Right cardiac atrium (tissue), 5 donors: ENCODE measurements around the gene LSM2. TPM values are rescaled to one million over a fixed set of nuclear protein-coding genes. Genes with fewer than 3 reads are reported as not detected.

Source experiments
- polyA plus RNA-seq: library from polyadenylated mRNA; stranded (reverse); fragments of 200-250 nt; gene quantifications from one replicate; pipeline ENCODE4 v1.2.3, GENCODE V29; 2013
- total RNA-seq, 4 donors: library from RNA; stranded (reverse); fragmentation: NEBNext Ultra II Directional; extraction: Animal tissue kit (Norgen Biotek cat#: 25700); gene quantifications; one replicate each; pipeline ENCODE4 v1.2.1, GENCODE V29; 2021
- donor health status: healthy with polysubstance abuse.
- donor health status: DM: no; HTN: yes; CAD: no.
- donor health status: DM: no; HTN: no; CAD: no.
- donor health status: DM: no; HTN: yes; CAD: no; lungs with severe emphysema.
- donor health status: DM: yes; HTN: yes; CAD: no.

The LSM2 gene
- total and polyA plus RNA-seq, 5 donors, result 22.8 to 27.3 (median 24.2) TPM

Other genes with a start within 250 kb of the LSM2 start
Only the 30 nearest of the 40 such genes appear.
- 100 to 1,000 TPM; 230 to 260 (median 256) TPM for gene BAG6, start 154.3 kb downstream of the LSM2 start, total RNA-seq
- 226 TPM for gene BAG6, start 154.3 kb downstream of the LSM2 start, polyA plus RNA-seq
- 1 to 10 TPM in 2 of 4 donors, under 1 TPM in 2; 0.48 to 2.8 (median 1.4) TPM for gene APOM, start 151.1 kb downstream of the LSM2 start, total RNA-seq
- gene APOM, start 151.1 kb downstream of the LSM2 start, polyA plus RNA-seq, result 3.9 TPM
- 10 to 100 TPM; 18.5 to 20.7 (median 20.1) TPM for gene C6orf47, start 146.2 kb downstream of the LSM2 start, total RNA-seq
- 21.2 TPM for gene C6orf47, start 146.2 kb downstream of the LSM2 start, polyA plus RNA-seq
- 10 to 100 TPM; 16.8 to 23.9 (median 20.0) TPM for gene GPANK1, start 142.0 kb downstream of the LSM2 start, total RNA-seq
- 24.6 TPM for gene GPANK1, start 142.0 kb downstream of the LSM2 start, polyA plus RNA-seq
- gene CSNK2B, start 140.9 kb downstream of the LSM2 start, total RNA-seq, result 100 to 1,000 TPM; 110 to 123 (median 116) TPM
- gene CSNK2B, start 140.9 kb downstream of the LSM2 start, polyA plus RNA-seq, result 158 TPM
- 1 to 10 TPM; 4.0 to 8.7 (median 5.9) TPM for gene LY6G5B, start 137.0 kb downstream of the LSM2 start, total RNA-seq
- 4.6 TPM for gene LY6G5B, start 137.0 kb downstream of the LSM2 start, polyA plus RNA-seq
- gene LY6G5C, start 125.9 kb downstream of the LSM2 start, total RNA-seq, result 1 to 10 TPM; 2.1 to 3.8 (median 2.3) TPM
- 5.0 TPM for gene LY6G5C, start 125.9 kb downstream of the LSM2 start, polyA plus RNA-seq
- 10 to 100 TPM; 28.4 to 37.0 (median 31.7) TPM for gene ABHD16A, start 103.6 kb downstream of the LSM2 start, total RNA-seq
- 28.1 TPM for gene ABHD16A, start 103.6 kb downstream of the LSM2 start, polyA plus RNA-seq
- not detected for gene LY6G6F, start 100.1 kb downstream of the LSM2 start, total RNA-seq
- gene LY6G6F, start 100.1 kb downstream of the LSM2 start, polyA plus RNA-seq, result not detected
- not detected for gene LY6G6D, start 91.6 kb downstream of the LSM2 start, total RNA-seq
- gene LY6G6D, start 91.6 kb downstream of the LSM2 start, polyA plus RNA-seq, result not detected
- not detected for gene LY6G6C, start 85.2 kb downstream of the LSM2 start, total RNA-seq
- 0.18 TPM for gene LY6G6C, start 85.2 kb downstream of the LSM2 start, polyA plus RNA-seq
- under 1 TPM in 3 of 4 donors, not detected in 1; 0.31 to 0.37 (median 0.35) TPM for gene MPIG6B, start 83.6 kb downstream of the LSM2 start, total RNA-seq
- 0.20 TPM for gene MPIG6B, start 83.6 kb downstream of the LSM2 start, polyA plus RNA-seq
- 10 to 100 TPM; 42.4 to 55.6 (median 49.3) TPM for gene DDAH2, start 77.7 kb downstream of the LSM2 start, total RNA-seq
- 57.4 TPM for gene DDAH2, start 77.7 kb downstream of the LSM2 start, polyA plus RNA-seq
- 100 to 1,000 TPM in 3 of 4 donors, 10 to 100 TPM in 1; 99.4 to 153 (median 116) TPM for gene CLIC1, start 70.4 kb downstream of the LSM2 start, total RNA-seq
- gene CLIC1, start 70.4 kb downstream of the LSM2 start, polyA plus RNA-seq, result 116 TPM
- 1 to 10 TPM; 2.6 to 3.2 (median 3.0) TPM for gene MSH5, start 67.0 kb downstream of the LSM2 start, total RNA-seq
- gene MSH5, start 67.0 kb downstream of the LSM2 start, polyA plus RNA-seq, result 1.8 TPM
- gene SAPCD1, start 44.3 kb downstream of the LSM2 start, total RNA-seq, result under 1 TPM in 1 of 4 donors, not detected in 3; 0.50 TPM
- 0.25 TPM for gene SAPCD1, start 44.3 kb downstream of the LSM2 start, polyA plus RNA-seq
- gene VWA7, start 29.6 kb downstream of the LSM2 start, total RNA-seq, result 10 to 100 TPM in 1 of 4 donors, 1 to 10 TPM in 3; 3.4 to 12.8 (median 8.2) TPM
- gene VWA7, start 29.6 kb downstream of the LSM2 start, polyA plus RNA-seq, result 3.2 TPM
- gene VARS1, start 11.2 kb downstream of the LSM2 start, total RNA-seq, result 10 to 100 TPM; 21.7 to 30.6 (median 26.9) TPM
- 14.8 TPM for gene VARS1, start 11.2 kb downstream of the LSM2 start, polyA plus RNA-seq
- 1 to 10 TPM; 1.6 to 2.8 (median 2.2) TPM for gene HSPA1L, start 8.3 kb upstream of the LSM2 start, total RNA-seq
- gene HSPA1L, start 8.3 kb upstream of the LSM2 start, polyA plus RNA-seq, result 2.0 TPM
- 100 to 1,000 TPM; 167 to 328 (median 273) TPM for gene HSPA1A, start 8.6 kb upstream of the LSM2 start, total RNA-seq
- 321 TPM for gene HSPA1A, start 8.6 kb upstream of the LSM2 start, polyA plus RNA-seq
- gene HSPA1B, start 20.8 kb upstream of the LSM2 start, total RNA-seq, result 100 to 1,000 TPM; 110 to 299 (median 197) TPM
- gene HSPA1B, start 20.8 kb upstream of the LSM2 start, polyA plus RNA-seq, result 114 TPM
- gene NEU1, start 55.9 kb upstream of the LSM2 start, total RNA-seq, result 10 to 100 TPM; 18.5 to 28.2 (median 22.7) TPM
- gene NEU1, start 55.9 kb upstream of the LSM2 start, polyA plus RNA-seq, result 26.0 TPM
- not detected for gene SLC44A4, start 72.0 kb upstream of the LSM2 start, total RNA-seq
- gene SLC44A4, start 72.0 kb upstream of the LSM2 start, polyA plus RNA-seq, result 0.05 TPM
- 10 to 100 TPM; 13.5 to 24.0 (median 20.0) TPM for gene EHMT2, start 90.7 kb upstream of the LSM2 start, total RNA-seq
- gene EHMT2, start 90.7 kb upstream of the LSM2 start, polyA plus RNA-seq, result 15.7 TPM
- 1 to 10 TPM; 1.6 to 5.0 (median 3.4) TPM for gene ZBTB12, start 95.1 kb upstream of the LSM2 start, total RNA-seq
- 2.4 TPM for gene ZBTB12, start 95.1 kb upstream of the LSM2 start, polyA plus RNA-seq
- 10 to 100 TPM; 10.9 to 19.8 (median 12.0) TPM for gene C2, start 120.8 kb upstream of the LSM2 start, total RNA-seq
- gene C2, start 120.8 kb upstream of the LSM2 start, polyA plus RNA-seq, result 3.0 TPM
- gene CFB, start 139.1 kb upstream of the LSM2 start, total RNA-seq, result 10 to 100 TPM; 14.2 to 34.2 (median 24.2) TPM
- 10.4 TPM for gene CFB, start 139.1 kb upstream of the LSM2 start, polyA plus RNA-seq
- 10 to 100 TPM; 49.2 to 53.1 (median 50.9) TPM for gene NELFE, start 152.0 kb upstream of the LSM2 start, total RNA-seq
- 45.8 TPM for gene NELFE, start 152.0 kb upstream of the LSM2 start, polyA plus RNA-seq
- 10 to 100 TPM; 36.5 to 43.1 (median 37.0) TPM for gene SKIC2, start 152.2 kb upstream of the LSM2 start, total RNA-seq
- 28.9 TPM for gene SKIC2, start 152.2 kb upstream of the LSM2 start, polyA plus RNA-seq
- gene DXO, start 165.2 kb upstream of the LSM2 start, total RNA-seq, result 10 to 100 TPM; 12.0 to 17.2 (median 16.1) TPM
- 16.9 TPM for gene DXO, start 165.2 kb upstream of the LSM2 start, polyA plus RNA-seq